ENCODE results near the gene MSRB1. TPM values are rescaled to one million over a fixed set of nuclear protein-coding genes. Genes with fewer than 3 reads are reported as not detected.

The MSRB1 gene
- total and polyA plus RNA-seq, 2 of the 13 experiments (the other 11 are each of a cell fraction or from before 2014, with no cell fraction given): 32.1 to 75.4 TPM

DNA sequence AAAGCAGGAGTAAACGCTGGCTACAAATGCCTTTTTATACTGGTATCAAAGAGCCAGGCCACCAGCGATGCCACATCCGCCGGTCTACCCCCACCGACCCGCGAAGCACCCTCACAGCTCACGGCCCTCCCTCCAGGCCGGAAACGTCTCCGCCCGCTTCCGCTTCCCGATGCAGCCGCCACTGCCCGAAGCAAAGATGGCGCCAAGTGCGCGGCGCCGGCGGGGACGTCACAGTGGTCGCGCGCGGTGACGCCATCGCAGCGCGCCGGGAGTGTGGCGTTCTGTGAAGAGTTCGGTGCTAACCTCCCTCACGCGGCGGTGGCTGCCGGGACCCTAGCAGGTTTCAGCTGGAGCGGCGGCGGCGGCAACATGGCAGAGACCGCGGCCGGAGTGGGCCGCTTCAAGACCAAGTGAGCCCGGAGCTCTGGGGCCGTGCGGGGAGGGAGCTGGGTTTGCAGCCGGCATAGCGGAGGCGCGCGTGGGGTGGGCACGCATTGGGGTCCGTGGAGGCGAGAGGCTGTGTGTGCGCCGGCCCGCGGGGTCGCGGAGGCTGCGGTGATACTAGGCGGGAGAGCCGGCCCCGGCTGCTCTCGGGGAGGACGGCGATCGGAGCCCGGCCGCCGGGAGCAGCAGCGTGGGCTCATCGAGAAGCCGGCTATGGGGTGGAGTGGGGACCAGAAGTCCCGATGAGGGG is 28.9 kb upstream of the MSRB1 start, which contains the start of gene TBL3 (continued):
- TF ChIP-seq, protein P1, sequence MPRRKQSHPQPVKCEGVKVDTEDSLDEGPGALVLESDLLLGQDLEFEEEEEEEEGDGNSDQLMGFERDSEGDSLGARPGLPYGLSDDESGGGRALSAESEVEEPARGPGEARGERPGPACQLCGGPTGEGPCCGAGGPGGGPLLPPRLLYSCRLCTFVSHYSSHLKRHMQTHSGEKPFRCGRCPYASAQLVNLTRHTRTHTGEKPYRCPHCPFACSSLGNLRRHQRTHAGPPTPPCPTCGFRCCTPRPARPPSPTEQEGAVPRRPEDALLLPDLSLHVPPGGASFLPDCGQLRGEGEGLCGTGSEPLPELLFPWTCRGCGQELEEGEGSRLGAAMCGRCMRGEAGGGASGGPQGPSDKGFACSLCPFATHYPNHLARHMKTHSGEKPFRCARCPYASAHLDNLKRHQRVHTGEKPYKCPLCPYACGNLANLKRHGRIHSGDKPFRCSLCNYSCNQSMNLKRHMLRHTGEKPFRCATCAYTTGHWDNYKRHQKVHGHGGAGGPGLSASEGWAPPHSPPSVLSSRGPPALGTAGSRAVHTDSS (CRISPR knock-in tag; conservative IDR thresholded peaks at IDR 0.05): 0 out of 2 replicates have a peak, but pooled peaks have one; percentile 24
- TF ChIP-seq BRCA1 (CRISPR knock-in tag; IDR thresholded peaks at IDR 0.05): 0 out of 2 replicates have a peak, but pooled peaks have one; percentile 56
- TF ChIP-seq ZNF83 (CRISPR knock-in tag; IDR thresholded peaks at IDR 0.05; ENCODE audit: borderline replicate concordance): peak; percentile 76; the same call in 1 of the 2 replicates
- peak; percentile 93 for TF ChIP-seq KLF11 (CRISPR knock-in tag; IDR thresholded peaks at IDR 0.05)
- TF ChIP-seq, protein P2, sequence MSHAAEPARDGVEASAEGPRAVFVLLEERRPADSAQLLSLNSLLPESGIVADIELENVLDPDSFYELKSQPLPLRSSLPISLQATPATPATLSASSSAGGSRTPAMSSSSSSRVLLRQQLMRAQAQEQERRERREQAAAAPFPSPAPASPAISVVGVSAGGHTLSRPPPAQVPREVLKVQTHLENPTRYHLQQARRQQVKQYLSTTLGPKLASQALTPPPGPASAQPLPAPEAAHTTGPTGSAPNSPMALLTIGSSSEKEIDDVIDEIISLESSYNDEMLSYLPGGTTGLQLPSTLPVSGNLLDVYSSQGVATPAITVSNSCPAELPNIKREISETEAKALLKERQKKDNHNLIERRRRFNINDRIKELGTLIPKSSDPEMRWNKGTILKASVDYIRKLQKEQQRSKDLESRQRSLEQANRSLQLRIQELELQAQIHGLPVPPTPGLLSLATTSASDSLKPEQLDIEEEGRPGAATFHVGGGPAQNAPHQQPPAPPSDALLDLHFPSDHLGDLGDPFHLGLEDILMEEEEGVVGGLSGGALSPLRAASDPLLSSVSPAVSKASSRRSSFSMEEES (CRISPR knock-in tag; IDR thresholded peaks at IDR 0.05): peak; percentile 68
- peak; percentile 64; the same call in 1 of the 2 replicates for TF ChIP-seq GFI1 (CRISPR knock-in tag; IDR thresholded peaks at IDR 0.05; ENCODE audit: borderline replicate concordance)
- TF ChIP-seq, protein P3, sequence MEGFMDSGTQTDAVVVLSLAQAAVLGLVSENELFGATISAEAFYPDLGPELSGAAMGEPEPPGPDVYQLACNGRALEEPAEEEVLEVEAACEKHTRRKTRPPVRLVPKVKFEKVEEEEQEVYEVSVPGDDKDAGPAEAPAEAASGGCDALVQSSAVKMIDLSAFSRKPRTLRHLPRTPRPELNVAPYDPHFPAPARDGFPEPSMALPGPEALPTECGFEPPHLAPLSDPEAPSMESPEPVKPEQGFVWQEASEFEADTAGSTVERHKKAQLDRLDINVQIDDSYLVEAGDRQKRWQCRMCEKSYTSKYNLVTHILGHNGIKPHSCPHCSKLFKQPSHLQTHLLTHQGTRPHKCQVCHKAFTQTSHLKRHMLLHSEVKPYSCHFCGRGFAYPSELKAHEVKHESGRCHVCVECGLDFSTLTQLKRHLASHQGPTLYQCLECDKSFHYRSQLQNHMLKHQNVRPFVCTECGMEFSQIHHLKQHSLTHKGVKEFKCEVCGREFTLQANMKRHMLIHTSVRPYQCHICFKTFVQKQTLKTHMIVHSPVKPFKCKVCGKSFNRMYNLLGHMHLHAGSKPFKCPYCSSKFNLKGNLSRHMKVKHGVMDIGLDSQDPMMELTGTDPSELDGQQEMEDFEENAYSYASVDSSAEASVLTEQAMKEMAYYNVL (CRISPR knock-in tag; IDR thresholded peaks at IDR 0.05; ENCODE audit: borderline replicate concordance): no peak; the same call in 1 of the 2 replicates
- TF ChIP-seq ZC3H4 (CRISPR knock-in tag; IDR thresholded peaks at IDR 0.05; ENCODE audit: borderline replicate concordance): no peak
- TF ChIP-seq, protein P4, sequence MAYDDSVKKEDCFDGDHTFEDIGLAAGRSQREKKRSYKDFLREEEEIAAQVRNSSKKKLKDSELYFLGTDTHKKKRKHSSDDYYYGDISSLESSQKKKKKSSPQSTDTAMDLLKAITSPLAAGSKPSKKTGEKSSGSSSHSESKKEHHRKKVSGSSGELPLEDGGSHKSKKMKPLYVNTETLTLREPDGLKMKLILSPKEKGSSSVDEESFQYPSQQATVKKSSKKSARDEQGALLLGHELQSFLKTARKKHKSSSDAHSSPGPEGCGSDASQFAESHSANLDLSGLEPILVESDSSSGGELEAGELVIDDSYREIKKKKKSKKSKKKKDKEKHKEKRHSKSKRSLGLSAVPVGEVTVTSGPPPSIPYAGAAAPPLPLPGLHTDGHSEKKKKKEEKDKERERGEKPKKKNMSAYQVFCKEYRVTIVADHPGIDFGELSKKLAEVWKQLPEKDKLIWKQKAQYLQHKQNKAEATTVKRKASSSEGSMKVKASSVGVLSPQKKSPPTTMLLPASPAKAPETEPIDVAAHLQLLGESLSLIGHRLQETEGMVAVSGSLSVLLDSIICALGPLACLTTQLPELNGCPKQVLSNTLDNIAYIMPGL (CRISPR knock-in tag; IDR thresholded peaks at IDR 0.05; ENCODE audit: borderline replicate concordance in 1 of 2, low read depth in 1 of 2): peak; percentile 94 to 95
- TF ChIP-seq NCOR1 (IDR thresholded peaks at IDR 0.05; ENCODE audit: borderline replicate concordance, low read length): no peak; the same call in 1 of the 2 replicates
- TF ChIP-seq KAT8 (CRISPR knock-in tag; IDR thresholded peaks at IDR 0.05): peak; percentile 100
- TF ChIP-seq YEATS2 (CRISPR knock-in tag; IDR thresholded peaks at IDR 0.05; ENCODE audit: borderline replicate concordance): peak; percentile 100
- TF ChIP-seq ZNF766 (CRISPR knock-in tag; IDR thresholded peaks at IDR 0.05; ENCODE audit: borderline replicate concordance): peak; percentile 6; the same call in 1 of the 2 replicates
- TF ChIP-seq ZNF615 (CRISPR knock-in tag; IDR thresholded peaks at IDR 0.05; ENCODE audit: borderline replicate concordance): no peak
- TF ChIP-seq NR1H2 (CRISPR knock-in tag; IDR thresholded peaks at IDR 0.05; ENCODE audit: borderline replicate concordance, low read depth): no peak; the same call in 1 of the 2 replicates
- TF ChIP-seq ZNF30 (CRISPR knock-in tag; IDR thresholded peaks at IDR 0.05): no peak
- TF ChIP-seq NAIF1 (CRISPR knock-in tag; IDR thresholded peaks at IDR 0.05; ENCODE audit: borderline replicate concordance): no peak
- TF ChIP-seq MAF1 (CRISPR knock-in tag; IDR thresholded peaks at IDR 0.05; ENCODE audit: borderline replicate concordance): peak; percentile 82; the same call in 1 of the 2 replicates
- no peak for TF ChIP-seq SP140L (CRISPR knock-in tag; IDR thresholded peaks at IDR 0.05; ENCODE audit: borderline replicate concordance)
- TF ChIP-seq NR2F1 (CRISPR knock-in tag; IDR thresholded peaks at IDR 0.05): no peak
- TF ChIP-seq KLF6 (CRISPR knock-in tag; IDR thresholded peaks at IDR 0.05): 0 out of 2 replicates have a peak, but pooled peaks have one; percentile 84

Measured in HepG2 (cell line).